ENCODE data around the gene PPP1R12B.
A peak's percentile ranks its signal among the peaks of the same experiment; 100 is the strongest.
"Not testable (repeated sequence)": the region's sequence is repeated elsewhere in the genome, so short reads cannot be mapped to it uniquely, and the experiment has no call there.

Gene PPP1R12B

DNA sequence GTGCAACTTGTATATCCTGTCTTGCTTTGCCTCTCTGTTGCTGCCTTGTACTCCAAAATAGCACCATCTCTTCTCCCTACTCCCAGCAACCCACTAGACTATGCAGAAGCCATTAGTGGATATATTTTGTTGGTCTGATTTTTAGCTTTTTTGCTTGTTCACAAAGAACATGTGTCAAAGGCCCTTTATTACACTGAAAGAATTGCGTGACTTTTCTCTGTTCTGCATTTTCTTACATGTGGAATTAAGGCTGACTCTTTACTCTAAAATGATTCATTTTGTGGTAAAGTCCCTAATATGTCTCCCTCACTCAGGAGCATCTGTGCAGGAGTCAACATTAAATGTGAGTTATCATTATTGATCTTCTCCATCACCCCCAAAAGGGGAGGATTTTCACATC lies 182.2 kb downstream of the PPP1R12B start:
- not testable (repeated sequence) for DNase-seq (ENCODE audit: low spot score)

- no peak for DNase-seq (ENCODE audit: low spot score)
These were observed 182.9 kb downstream of the PPP1R12B start for GRCh38 chr1:202531472-202531811.

DNA sequence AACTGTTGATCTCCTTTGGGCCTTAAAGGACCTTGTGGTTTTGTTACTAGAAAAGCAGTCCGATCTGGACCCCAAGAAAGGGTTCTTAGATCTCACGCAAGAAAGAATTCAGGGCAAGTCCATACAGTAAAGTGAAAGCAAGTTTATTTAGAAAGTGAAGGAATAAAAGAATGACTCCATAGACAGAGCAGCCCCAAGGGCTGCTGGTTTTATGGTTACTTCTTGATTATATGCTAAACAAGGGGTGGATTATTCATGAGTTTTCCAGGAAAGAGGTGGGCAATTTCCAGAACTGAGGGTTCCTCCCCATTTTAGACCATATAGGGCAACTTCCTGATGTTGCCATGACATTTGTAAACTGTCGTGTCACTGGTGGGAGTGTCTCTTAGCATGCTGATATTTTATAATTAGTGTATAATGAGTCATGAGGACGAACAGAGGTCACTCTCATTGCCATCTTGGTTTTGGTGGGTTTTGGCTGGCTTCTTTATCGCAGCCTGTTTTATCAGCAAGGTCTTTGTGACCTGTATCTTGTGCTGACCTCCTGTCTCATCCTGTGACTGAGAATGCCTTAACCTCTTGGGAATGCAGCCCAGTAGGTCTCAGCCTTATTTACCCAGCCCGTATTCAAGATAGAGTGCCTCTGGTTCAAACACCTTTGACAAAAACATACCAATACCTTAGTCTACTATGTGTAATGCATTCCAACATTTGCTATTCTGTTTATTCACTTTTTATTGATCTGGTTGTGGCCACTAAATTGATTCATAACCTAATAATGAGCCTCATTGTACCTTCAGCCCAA lies 183.5 kb downstream of the PPP1R12B start:
- DNase-seq (ENCODE audit: low spot score) = not testable (repeated sequence)

- DNase-seq (ENCODE audit: low spot score) = peak; percentile 8
These were observed 190.7 kb downstream of the PPP1R12B start for GRCh38 chr1:202539166-202539574.

GRCh38 chr1:202539583-202539982 lies 191.1 kb downstream of the PPP1R12B start:
- not testable (repeated sequence) for DNase-seq (ENCODE audit: low spot score)

DNA sequence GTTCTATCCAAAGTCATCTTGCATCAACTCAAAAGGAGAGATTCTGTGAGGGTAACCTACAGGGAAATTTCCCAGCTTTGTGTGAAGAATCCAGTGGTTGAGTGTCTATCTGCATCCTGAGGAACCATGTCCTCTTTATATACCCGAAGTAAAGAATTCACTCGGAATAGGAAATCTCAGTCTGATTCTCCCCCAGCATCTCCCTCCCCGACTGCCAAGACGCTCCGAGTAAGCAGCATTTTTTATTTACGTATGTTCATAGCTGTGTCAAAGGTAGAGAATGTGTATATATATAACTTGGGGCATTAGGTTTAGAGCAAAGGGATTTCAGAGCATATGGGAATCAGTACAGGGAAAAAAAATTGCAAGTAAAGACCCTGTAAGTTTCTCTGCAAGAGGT lies 191.5 kb downstream of the PPP1R12B start:
- DNase-seq (ENCODE audit: low spot score) = no peak

- DNase-seq (ENCODE audit: low spot score) = no peak
These were observed 191.9 kb downstream of the PPP1R12B start for GRCh38 chr1:202540448-202540847.

GRCh38 chr1:202540858-202541257 lies 192.4 kb downstream of the PPP1R12B start:
- DNase-seq (ENCODE audit: low spot score) = not testable (repeated sequence)

- DNase-seq (ENCODE audit: low spot score) = not testable (repeated sequence)
These were observed 193.9 kb downstream of the PPP1R12B start for GRCh38 chr1:202542415-202542814.

DNA sequence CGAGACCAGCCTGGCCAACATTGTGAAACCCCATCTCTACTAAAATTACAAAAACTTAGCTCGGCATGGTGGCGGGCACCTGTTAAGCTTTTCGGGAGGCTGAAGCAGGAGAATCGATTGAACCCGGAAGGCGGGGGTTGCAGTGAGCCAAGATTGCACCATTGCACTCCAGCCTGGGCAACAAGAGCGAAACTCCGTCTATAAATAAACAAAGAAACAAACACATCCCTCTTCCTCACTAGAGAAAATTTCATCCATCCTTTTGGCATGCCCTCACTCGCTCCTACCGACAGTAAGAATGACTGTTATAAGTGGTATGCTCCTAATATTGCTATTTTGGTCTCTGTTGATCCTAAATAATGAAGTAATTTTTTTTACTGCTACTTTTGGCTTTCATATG lies 195.0 kb downstream of the PPP1R12B start:
- not testable (repeated sequence) for DNase-seq (ENCODE audit: low spot score)

DNA sequence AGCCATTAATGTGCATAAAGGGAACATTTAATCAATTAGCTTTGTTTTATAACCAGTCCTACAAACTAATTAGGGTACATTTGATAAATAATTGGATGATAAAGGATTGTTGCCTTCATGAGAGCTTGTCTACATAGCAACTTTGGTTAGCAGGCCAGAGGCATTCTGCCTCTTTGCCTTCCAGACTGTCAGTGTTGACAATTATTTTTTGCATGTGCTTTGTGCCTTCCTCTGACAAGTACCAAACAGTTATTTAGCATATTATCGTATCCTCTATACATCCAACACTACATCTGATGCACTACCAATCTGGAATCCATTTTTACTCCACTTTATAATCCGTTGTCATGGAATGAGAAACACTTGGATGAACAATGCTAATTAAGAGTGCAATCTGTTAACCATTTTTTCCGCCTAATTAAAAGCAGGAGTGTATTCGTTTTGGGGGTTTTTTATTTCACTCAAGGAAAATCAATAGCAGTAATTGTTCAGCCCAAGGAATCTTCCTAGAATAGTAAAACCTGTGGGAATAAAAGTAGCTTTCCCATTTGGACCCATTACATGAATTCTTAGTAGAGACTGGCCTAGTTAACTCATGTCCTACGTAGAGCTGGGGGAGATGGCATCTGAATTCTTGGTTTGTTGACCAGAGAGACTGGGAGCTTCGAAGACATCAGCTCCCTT lies 196.4 kb downstream of the PPP1R12B start:
- DNase-seq (ENCODE audit: low spot score) = not testable (repeated sequence)

DNA sequence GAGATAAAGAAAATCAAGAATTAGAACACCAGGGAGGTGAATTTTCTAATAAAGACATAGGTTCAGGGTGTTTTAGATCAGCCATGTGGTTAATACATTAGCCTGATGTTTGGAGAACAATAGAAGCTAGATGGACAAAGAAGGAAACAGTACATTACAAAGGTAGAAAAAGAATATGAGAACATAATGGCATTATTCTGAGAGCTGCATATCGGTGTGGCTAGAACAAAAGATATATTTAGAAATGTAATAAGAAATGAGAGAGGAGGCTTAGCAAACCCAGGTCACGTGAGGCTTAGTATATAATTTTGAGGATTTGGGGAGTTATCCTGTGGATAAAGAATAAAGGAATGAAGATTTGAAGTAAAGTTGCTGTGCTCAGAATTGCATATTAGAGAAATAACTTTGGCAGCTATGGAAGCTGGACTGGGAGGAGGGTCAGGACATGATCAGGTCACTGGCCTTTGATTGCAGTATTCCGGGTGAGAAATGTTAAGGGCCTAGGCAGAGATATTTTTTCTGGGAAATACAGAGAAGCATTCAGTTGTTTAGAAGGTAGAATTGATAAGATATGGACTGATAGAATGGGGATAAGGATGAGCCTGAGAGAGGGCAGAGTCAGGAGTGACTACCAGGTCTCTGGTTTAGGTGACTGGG lies 197.3 kb downstream of the PPP1R12B start:
- not testable (repeated sequence) for DNase-seq (ENCODE audit: low spot score)

GRCh38 chr1:202546377-202546776 lies 197.9 kb downstream of the PPP1R12B start:
- not testable (repeated sequence) for DNase-seq (ENCODE audit: low spot score)

DNA sequence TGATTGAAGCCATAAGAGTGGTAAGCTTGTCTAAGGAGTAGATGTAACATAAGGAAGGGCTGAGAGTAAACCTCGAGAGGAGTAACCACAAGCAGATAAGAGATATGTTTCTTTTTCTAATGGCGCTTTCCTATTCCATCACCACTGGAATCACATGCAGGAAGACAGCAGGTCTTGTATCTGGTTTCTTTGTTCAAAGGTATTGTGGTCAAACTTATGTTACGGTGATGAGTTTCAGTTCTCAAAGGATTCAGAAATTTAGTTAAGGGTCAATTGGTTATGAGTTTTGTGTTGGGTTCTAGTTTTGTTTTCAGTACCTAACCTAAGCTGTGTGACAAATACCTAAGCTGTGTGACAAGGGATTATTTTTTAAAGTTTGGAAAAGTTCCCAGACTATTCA lies 198.3 kb downstream of the PPP1R12B start:
- DNase-seq (ENCODE audit: low spot score) = not testable (repeated sequence)

DNA sequence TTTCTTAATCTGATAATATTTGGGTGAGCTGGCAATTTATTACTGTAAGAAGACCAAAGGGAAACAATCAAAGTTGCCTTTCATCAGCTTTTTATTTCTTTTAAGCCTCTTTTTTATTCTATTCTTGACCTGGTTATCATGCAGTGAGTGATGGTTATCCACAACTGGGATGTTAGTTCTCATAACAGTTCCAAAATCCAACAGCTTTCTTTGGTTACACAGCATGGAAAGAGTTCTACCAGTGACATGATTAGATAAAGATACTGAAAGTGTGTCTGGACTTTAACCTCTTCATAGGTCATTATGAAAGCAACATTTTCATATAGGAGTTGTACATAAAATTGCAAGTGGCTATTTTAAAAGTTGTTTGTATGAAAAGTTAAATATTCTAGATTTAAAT lies 198.7 kb downstream of the PPP1R12B start:
- no peak for DNase-seq (ENCODE audit: low spot score)

DNA sequence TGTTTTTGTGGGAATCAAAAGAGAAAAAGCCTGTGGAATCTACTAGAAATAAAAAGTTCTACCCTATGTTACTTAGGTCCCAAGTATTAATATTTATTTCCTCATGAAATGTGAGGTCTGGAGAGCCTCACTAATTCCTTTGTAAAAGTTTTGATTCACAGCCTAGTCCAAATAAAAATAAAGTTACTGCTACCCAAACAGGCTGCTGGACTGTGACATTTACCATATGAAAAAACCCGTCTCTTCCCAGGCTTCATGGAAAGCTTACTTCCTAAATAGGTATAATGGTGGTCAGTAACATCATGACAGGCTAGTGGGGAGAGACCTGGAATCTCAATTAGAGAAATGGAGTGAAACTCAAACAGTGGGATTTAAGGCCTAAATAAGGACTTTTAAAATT lies 201.6 kb downstream of the PPP1R12B start:
- DNase-seq (ENCODE audit: low spot score) = not testable (repeated sequence)

DNA sequence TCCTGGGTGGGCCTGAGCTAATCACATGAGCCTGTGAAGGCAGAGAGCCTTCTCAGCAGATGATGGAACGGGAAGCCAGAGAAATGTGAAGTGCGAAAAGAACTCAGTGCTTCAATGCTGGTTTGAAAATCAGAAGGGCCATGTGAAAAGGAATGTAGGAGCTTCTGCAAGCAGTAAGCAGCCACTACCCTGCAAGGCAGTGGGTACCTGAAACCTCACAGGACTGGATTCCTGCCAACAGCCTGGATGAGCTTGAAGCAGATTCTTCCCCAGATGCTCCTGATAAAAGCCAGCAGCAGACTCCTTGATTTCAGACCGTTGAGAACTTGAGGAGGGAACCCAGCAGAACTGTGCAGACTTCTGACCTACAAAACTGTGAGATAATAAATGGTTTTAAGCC lies 203.2 kb downstream of the PPP1R12B start:
- DNase-seq (ENCODE audit: low spot score) = no peak

DNA sequence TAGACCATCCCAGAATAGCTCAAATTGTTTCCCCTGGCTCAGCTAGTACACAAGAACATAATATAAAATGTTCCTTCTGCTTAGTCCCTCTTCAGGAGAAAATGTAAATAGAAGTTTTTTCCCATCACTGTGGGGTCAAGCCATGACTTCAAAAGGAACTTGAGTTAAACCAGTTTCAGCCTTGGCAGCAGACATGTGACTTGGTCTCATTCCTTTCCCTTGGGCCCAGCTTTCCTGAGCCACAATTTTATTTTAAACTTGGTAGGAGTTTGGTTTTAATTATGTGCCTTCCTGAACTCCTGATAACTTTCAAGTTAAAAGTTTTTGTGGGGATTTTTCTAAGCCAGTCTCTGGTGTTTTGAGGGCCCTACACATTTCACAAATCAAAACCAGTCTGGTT lies 204.1 kb downstream of the PPP1R12B start:
- not testable (repeated sequence) for DNase-seq (ENCODE audit: low spot score)

DNA sequence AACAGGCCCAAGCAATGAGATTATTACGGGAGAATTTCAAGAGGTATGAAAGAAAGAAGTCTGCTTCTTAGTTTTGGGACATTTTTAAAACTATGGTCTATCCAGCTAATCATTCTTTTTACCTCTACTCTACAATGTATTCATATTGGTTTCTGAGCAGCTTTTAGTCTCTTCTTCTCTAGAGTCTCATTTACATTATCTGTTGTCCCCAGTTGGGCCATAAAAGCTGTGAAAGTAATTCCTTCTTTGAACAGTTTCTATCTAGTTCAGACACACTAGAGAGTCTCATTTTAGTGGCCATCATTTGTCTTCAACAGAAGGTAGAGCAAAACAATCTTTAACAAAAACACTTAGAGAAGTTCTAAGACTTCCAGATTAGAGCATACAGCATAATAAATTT lies 204.6 kb downstream of the PPP1R12B start:
- not testable (repeated sequence) for DNase-seq (ENCODE audit: low spot score)

DNA sequence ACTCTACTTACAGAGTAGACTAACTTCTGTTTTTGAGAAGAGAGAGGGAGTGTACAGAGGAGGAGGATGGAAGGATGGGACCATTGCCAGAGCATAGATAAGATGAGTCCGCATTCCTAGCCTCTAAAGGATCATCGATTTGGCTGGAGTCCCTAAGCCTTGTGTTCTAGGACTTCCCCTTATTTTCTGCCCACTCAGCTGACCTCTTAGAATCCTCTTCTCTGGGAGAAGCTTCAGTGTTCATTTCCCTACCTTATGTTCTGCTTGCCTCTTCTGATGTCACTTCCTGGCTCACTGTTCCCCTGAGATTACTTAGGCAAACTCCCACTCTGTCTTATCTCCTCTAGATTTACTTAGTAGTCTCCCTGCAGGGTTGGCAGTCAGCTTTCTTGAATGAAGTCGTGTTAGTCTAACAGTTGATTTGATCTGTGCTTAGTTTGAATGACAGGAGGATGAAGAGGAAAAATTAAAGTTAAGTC lies 205.1 kb downstream of the PPP1R12B start:
- DNase-seq (ENCODE audit: low spot score) = no peak

- not testable (repeated sequence) for DNase-seq (ENCODE audit: low spot score)
These were observed 206.1 kb downstream of the PPP1R12B start for GRCh38 chr1:202554619-202555018.

- not testable (repeated sequence) for DNase-seq (ENCODE audit: low spot score)
These were observed 207.5 kb downstream of the PPP1R12B start for GRCh38 chr1:202556037-202556436.

DNA sequence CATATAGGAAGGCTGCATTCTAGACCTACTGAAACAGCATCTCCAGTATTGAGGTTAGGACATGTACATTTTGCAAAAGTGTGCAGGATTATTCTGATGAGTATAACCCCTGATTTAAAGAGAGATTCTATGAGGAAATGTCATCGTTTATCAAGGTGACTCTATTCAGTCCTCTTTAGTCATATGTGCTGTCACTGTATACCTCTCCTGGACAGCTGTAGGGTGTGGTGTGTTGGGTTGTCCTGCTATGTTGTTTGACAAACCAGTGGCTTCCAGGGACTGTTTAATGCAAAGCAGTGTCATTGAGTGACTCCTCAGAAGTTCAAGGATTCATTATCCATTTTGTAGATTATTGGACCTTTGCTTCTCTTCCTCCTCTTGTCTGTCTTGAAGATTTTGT lies 209.2 kb downstream of the PPP1R12B start:
- not testable (repeated sequence) for DNase-seq (ENCODE audit: low spot score)

All from iPS-NIHi11 (cell line).